ENCODE measurements around the gene CFI.
"Not testable (repeated sequence)": the region's sequence is repeated elsewhere in the genome, so short reads cannot be mapped to it uniquely, and the experiment has no call there.

Gene CFI

GRCh38 chr4:109801099-109801789, 555 bp downstream of the CFI start:
- Histone ChIP-seq H3K27ac (no peak overlapping the region), H3K4me3 (no peak overlapping the region)

- Histone ChIP-seq H3K4me3 (no peak overlapping the region), H3K27ac (no peak overlapping the region)
Observed at GRCh38 chr4:109798866-109799265, 2.9 kb downstream of the CFI start.

GRCh38 chr4:109795059-109795458, 6.7 kb downstream of the CFI start:
- Histone ChIP-seq H3K27ac (no peak overlapping the region), H3K4me3 (no peak overlapping the region)

GRCh38 chr4:109787807-109788206, 14.0 kb downstream of the CFI start:
- Histone ChIP-seq H3K27ac (no peak overlapping the region), H3K4me3 (no peak overlapping the region)

- no peak overlapping the region for H3K4me3 ChIP-seq
- H3K27ac ChIP-seq: no peak overlapping the region
Observed at GRCh38 chr4:109786846-109787245, 15.0 kb downstream of the CFI start.

GRCh38 chr4:109782092-109782491, 19.7 kb downstream of the CFI start:
- not testable (repeated sequence) for H3K4me3 ChIP-seq, H3K27ac ChIP-seq

- Histone ChIP-seq H3K4me3 (no peak overlapping the region), H3K27ac (no peak overlapping the region)
Observed at GRCh38 chr4:109764789-109765402, 36.9 kb downstream of the CFI start.

- no peak overlapping the region for H3K4me3 ChIP-seq
- H3K27ac ChIP-seq: no peak overlapping the region
Observed at GRCh38 chr4:109764376-109764775, 37.4 kb downstream of the CFI start.

GRCh38 chr4:109760682-109761081, 41.1 kb downstream of the CFI start:
- H3K27ac ChIP-seq: no peak overlapping the region
- H3K4me3 ChIP-seq: no peak overlapping the region

- Histone ChIP-seq H3K27ac (no peak overlapping the region), H3K4me3 (no peak overlapping the region)
Observed at GRCh38 chr4:109755656-109756055, 46.1 kb downstream of the CFI start.

- no peak overlapping the region for H3K27ac ChIP-seq
- no peak overlapping the region for H3K4me3 ChIP-seq
Observed at GRCh38 chr4:109754093-109754857, 47.5 kb downstream of the CFI start.

GRCh38 chr4:109752525-109752924, 49.3 kb downstream of the CFI start:
- H3K27ac ChIP-seq: no peak overlapping the region
- no peak overlapping the region for H3K4me3 ChIP-seq

GRCh38 chr4:109751852-109752251, 49.9 kb downstream of the CFI start:
- Histone ChIP-seq H3K4me3 (no peak overlapping the region), H3K27ac (no peak overlapping the region)

GRCh38 chr4:109750652-109751244, 51.1 kb downstream of the CFI start:
- no peak overlapping the region for H3K27ac ChIP-seq
- H3K4me3 ChIP-seq: no peak overlapping the region

- Histone ChIP-seq H3K4me3 (no peak overlapping the region), H3K27ac (no peak overlapping the region)
Observed at GRCh38 chr4:109749388-109750082, 52.3 kb downstream of the CFI start.

GRCh38 chr4:109748114-109748513, 53.7 kb downstream of the CFI start:
- no peak overlapping the region for H3K4me3 ChIP-seq
- H3K27ac ChIP-seq: no peak overlapping the region

- no peak overlapping the region for H3K27ac ChIP-seq
- no peak overlapping the region for H3K4me3 ChIP-seq
Observed at GRCh38 chr4:109746728-109747127, 55.1 kb downstream of the CFI start.

GRCh38 chr4:109745830-109746229, 56.0 kb downstream of the CFI start:
- no peak overlapping the region for H3K4me3 ChIP-seq
- no peak overlapping the region for H3K27ac ChIP-seq

GRCh38 chr4:109739547-109739946, 62.3 kb downstream of the CFI start:
- no peak overlapping the region for H3K4me3 ChIP-seq
- H3K27ac ChIP-seq: no peak overlapping the region

Measured in skin epidermis (tissue), 12 donors.